GM11168 (cell line): ENCODE measurements around the gene EXTL2.
"Not testable (repeated sequence)": the region's sequence is repeated elsewhere in the genome, so short reads cannot be mapped to it uniquely, and the experiment has no call there.

Experiments
- in situ Hi-C: fragments of 300-500 bp; cut with MboI; formaldehyde crosslinking; loops from one replicate; pipeline ENCODE4 v1.12.0; 2022; ENCODE audit warnings: low sequenced_read_pairs; ENCODE audit not compliant: unreplicated experiment

EXTL2 gene

DNA sequence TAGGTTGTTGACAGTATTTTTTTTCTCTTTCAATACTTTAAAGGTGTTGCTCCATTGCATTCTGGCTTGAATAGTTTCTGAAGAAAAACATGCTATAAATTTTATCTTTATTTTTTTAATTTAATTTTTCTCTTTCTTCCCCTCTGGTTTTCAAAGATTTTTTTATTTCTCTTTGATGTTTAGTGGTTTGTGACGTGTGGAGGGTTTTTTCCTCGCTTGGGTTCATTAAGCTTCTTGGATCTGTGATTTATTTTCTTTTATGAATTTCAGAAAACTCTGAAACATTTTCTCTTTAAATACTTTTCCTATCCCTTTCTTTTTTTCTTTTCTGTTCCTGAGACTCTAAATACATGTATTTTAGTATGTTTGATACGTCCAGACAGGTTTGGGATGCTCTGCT lies 10.5 kb upstream of the EXTL2 start:
- in situ Hi-C loops = no loop called here

DNA sequence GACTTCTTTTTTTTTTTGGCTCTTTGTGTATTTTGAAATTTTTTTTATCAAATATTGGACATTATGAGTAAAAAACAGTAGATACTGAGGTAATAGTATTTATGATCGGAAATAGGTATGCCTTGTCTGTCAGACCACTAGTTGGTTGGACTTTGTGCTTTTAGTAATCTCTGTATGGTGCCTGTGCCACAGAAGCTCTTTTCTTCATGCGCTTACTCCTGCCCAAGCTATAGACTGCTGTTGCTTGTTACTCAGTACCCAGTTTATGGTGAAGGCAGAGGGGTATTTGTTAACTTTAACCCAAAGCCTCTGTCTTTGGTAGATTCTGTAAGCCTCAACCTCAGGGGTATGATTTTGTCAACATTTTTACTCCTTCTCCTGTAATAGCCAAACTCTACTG lies 9.9 kb upstream of the EXTL2 start:
- in situ Hi-C loops = no loop called here

DNA sequence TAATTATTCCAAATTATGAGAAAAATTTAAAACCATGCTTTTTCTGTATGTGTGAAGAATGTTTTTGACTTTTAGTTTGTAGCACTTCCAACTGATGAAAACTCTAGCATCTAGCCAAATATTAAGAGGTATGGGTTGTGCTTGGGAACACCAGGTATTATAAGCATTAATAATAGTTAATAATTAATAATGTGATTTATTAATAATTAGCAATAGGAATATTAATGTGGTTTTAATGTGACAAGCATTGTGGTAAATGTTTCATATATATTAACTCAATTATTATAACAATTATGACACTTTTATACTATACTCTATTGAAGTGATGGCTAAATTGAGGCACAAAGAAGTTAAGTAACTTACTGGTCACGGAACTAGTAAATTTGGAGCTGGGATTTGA lies 9.1 kb upstream of the EXTL2 start:
- in situ Hi-C loops = no loop called here

DNA sequence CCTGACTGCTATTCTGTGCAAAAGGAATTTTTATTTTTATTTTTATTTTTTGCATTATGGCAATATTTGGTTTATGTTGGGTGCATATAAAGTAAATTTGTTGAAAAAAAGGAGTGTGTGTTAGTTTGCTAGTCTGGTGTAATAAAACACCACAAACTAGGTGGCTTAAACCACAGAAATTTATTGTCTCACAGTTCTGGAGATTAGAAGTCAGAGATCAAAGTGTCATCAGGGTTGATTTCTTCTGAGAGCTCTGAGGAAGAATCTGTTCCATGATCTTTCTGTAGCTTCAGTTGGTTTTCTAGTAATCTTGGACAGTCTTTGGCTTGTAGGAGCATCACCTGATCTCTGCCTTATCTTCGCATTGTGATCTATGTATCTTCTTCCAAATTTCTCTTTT lies 7.7 kb upstream of the EXTL2 start:
- in situ Hi-C loops = no loop called here

DNA sequence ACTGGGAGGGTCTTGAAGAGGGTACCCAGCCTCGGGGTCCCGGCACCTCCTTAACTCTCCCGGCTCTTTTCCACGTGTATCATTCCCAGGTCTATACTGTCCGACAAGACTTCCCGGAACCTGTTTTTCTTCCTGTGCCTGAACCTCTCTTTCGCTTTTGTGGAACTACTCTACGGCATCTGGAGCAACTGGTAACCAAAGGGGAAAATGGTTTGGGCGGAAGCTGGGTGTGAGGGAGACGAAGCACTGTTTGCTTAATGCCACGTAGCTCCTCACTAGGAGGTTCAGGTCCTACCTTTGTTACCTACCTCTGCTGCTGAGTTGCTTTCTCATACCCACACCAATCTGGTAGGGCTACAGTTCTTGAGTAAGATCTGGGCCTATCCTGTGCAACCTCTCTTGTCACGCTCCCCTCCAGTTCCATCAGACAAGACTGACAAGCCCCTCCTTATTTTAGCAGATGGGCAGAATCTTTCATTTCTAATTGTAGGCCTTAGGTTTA lies 1.9 kb upstream of the EXTL2 start:
- in situ Hi-C loops = no loop called here

DNA sequence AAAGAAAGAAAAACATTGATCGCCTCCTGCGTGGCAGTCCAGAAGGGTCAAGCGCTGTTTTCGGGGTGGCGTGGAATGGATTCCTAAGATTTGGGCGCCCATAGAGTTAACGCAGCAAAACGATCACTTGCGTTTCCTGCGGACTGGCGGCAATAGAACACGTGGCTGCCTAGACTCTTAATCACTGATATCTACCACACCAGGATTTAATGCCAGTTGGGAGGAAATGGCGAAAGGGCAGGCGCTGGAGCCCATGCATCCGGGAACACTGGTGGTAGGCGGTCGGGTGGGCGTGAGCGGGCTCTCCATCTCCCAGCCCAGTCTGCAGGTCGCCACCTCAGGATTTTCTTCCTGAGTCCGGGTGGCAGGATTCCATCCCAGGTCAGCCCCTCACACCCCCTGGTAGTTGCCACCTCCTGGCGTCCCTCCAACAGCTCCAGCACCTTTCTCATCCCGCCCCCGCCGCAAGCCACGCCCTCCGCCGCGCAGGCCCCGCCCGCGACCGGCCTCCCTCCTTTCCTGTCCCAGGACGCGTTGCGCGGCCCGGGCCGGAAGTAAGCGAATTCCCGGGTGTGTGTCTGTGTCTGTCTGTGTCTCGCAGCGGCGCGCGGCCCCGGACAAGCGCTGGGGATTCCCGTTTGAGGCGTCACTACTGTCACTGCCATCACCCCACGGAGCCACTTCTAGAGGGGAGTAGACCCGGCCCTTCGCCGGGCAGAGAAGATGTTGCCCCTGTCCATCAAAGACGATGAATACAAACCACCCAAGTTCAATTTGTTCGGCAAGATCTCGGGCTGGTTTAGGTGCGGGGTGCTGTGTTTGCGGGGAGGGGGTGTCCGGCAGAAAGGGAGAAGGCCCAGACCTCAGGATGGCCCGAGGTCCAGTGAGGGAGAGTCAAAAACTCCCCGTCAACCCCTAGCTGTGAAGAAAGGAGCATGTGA lies 1.2 kb upstream of the EXTL2 start, which contains the start of gene SLC30A7:
TSS of gene SLC30A7 (plus strand) at position 551 of the 941 bp plus-strand sequence. CDS start at position 724, 173 bp downstream.
- in situ Hi-C loops = no loop called here

DNA sequence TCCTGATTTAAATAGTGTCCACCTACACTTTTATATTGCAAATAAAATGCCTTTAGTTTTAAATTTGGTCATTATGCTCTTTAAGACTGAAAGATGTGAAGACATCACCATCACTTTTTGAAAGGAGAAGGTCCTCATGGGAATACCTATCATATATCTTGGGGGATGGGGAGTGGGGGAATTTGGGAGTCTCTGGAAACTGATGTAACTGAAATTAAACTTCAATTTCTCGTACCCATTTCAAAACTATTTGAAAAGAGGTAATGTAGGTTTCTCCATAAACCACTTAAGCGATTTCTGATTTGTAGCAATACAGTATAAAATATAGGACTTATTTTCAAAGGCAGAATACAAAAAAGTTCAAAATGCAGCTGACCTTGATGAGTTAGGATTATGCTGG lies 924 bp downstream of the EXTL2 start:
- in situ Hi-C loops = no loop called here

DNA sequence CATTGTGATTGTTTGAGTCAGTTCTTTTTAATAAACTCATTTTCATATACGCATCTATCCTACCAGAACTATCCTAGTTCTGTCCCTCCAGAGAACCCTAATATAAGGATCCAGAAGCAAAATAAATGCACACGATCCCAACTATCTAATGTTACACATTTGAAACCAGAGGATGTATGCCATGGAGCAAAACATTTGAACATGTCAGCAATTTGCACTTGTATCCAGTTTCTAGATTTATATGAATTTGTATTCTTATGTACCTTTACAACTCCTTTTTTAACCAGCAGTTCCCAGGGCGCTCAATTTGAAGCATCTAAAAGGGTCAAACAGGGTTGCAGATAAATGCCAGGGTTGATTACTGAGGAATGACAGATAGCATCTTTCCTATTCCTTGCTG lies 2.1 kb downstream of the EXTL2 start:
- in situ Hi-C loops = no loop called here

DNA sequence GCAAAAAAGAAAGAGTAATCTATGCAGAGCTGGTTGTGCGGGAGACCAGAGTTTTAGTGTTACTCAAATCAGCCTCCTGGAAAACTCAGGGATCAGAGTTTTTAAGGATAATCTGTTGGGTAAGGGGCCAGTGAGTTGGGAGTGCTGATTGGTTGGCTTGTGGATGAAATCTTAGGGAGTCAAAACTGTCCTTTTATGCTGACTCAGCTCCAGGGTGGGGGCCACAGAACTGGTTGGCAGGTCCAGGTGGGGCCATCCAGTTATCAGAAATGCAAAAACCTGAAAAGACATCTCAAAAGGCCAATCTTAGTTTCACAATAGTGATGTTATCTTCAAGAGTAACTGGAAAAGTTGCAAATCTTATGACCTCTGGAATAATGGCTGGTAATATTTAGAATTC lies 3.3 kb downstream of the EXTL2 start:
- in situ Hi-C loops = no loop called here

DNA sequence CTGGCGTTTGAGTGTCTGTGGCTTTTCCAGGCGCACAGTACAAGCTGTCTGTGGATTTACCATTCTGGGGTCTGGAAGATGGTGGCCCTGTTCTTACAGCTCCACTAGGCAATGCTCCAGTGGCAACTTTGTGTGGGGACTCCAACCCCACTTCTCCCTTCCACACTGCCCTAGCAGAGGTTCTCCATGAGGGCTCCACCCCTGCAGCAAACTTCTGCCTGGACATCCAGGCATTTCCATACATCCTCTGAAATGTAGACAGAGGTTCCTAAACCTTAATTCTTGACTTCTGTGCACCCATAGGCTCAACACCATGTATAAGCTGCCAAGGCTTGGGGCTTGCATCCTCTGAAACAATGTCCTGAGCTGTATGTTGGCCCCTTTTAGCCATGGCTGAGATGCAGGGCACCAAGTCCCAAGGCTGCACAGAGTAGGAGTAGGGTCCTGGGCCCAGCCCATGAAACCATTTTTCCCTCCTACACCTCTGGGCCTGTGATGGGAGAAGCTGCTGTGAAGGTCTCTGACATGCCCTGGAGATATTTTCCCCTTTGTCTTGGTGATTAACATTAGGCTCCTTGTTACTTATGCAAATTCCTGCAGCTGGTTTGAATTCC lies 4.7 kb downstream of the EXTL2 start:
- in situ Hi-C loops = not testable (repeated sequence)

DNA sequence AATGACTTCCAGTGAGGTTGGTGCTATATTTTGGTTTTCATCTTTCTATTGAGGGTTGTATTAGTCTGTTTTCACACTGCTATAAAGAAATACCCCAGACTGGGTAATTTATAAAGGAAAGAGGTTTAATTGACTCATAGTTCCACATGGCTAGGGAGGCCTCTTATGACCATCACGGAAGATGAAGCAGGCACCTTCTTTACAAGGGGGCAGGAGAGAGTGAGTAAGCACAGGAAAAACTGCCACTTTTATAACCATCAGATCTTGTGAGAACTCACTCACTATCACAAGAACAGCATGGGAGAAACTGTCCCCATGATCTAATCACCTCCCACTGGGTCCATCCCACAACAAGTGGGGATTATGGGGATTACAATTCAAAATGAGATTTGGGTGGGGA lies 5.6 kb downstream of the EXTL2 start:
- in situ Hi-C loops = not testable (repeated sequence)

DNA sequence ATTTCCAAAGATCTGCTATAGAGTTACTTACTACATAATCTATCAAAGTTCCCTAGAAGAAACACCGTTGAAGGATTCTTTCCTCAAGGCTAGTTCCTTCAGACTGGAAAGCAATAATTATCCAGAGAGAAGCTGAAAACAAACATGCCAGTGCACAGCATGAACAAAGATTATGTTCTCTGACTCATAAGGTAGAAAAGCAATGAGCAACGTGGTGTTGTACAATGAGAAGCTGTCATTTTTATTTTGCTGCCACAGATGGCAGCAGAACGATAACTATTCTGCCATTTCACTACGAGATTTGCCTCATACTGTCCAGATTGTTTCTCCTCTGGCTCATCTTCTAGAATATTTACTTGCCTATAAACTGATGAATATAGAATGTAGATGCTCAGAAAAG lies 10.7 kb downstream of the EXTL2 start:
- in situ Hi-C loops = no loop called here

DNA sequence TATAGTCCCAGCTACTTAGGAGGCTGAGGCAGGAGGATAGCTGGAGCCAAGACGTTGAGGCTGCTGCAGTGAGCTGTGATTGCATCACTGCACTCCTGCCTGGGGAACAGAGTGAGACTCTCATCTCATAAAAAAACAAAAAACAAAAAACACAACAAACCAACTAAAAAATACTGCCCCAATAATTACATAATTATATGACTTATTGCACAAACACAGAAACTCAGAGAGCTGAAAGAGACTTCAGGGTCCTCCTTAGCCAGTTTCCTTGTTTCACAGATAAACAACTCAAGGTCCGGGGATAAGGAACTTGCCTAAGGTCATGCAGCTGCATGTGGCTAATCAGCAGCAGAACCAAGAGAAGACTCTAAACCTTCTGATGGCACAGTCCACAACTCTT lies 11.9 kb downstream of the EXTL2 start:
- in situ Hi-C loops = no loop called here

DNA sequence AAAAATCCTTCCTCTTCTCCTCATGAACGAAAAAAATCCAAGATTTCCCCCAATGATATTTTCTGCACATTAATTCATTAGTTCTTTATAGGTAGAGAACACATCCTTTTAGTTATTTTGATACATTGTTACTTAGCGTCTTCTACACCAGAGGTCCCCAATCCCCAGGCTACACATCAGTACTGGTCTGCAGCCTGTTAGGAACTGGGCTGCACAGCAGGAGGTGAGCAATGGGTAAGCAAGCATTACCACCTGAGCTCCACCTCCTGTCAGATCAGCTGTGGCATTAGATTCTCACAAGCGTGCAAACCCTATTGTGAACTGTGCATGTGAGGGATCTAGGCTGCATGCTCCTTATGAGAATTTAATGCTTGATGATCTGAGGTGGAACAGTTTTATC lies 13.0 kb downstream of the EXTL2 start:
- in situ Hi-C loops = no loop called here

DNA sequence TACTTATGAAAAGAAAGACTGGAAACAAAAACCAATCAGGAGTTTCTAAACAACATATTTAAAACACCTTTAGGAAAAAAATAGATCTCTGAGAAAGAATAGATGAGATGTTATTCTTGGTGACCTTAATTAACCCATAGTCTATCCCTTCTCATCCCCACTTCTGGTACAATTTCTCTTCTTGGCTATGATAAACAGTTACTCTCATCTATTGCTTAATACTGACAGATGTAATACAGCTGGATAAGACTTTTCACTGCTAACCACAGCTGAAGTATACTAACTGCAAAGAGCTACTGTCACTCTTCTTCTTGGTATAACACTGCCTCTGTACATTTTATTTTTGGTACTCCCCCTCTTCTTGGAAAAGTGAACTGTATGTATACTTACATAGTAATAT lies 15.2 kb downstream of the EXTL2 start:
- in situ Hi-C loops = no loop called here

DNA sequence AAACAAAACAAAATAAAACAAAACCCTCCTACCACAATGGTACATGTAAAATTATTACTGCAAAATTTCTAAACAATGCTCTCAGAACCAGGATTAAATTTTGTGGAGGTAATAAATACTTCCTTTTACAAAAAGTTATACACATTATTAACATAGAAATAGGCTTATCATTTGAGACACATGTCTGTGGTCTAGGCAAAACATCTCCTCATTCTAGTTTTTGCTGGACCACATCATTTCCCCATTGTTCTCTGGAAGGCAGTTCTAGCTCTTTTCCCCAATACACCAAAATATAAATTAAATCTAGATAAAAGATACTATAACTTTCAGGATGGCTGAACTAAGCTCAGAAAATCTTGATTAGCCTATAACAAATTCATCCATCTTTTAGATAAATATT lies 18.4 kb downstream of the EXTL2 start:
- in situ Hi-C loops = no loop called here

DNA sequence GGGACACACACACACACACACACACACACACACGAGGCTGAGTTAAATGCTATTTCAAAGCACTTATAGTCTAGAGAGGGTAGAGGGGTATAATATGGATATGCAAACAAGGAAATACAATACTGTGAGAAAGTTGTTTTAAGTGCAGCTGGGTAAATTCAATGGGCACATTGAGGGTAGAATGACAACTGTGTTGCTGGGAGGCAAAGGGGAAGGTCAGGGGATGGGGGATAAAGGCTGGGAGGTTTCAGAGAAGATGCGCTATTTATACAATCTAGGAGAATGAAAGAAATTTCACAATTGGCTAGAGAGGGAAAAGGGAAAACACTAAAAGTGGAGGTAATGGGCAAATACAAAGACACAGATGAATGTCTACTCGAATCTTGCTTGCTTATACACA lies 19.4 kb downstream of the EXTL2 start:
- in situ Hi-C loops = no loop called here

DNA sequence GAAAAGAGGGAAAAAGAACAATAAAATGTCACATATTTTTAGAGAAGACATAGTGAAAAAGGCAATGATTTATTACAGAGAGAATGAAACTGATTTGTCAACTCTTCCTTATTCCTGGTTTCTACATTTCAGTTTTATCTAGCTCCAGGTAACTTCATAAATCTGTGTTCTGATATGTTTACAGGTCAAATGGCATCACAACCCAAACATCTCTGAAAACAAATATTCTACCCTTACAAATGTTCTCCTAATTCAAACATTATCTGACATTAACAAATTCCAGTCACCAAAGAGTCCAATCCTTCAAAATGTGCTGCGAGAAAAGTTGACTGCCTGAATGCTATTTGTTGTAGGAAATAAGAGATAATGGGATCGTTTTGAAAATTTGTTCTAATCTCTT lies 20.2 kb downstream of the EXTL2 start:
- in situ Hi-C loops = loop anchor here (25.0 kb wide), 1 partner anchor 1062 kb away; no protein-coding TSS in a partner anchor

DNA sequence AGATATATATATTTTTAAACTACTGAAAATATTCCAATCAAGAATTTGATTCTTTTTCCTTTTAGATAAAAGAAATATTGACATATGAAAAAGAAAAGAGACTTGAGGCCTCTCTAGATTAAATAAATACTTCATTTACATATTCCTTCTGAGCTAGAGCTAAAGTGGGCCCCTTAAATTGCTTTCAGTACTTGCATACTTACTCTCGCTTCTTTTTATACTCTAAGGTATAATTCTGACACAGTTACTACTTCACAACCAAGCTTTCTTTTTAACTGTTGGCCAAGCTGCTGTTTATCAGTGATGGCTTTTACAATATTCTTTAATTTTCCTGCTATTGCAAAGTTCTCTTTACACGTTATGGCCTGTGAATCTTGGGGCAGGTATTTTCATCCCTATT lies 24.6 kb downstream of the EXTL2 start:
- in situ Hi-C loops = loop anchor here (10.0 to 25.0 kb wide), 2 partner anchors 395 to 1058 kb away; no protein-coding TSS in a partner anchor

DNA sequence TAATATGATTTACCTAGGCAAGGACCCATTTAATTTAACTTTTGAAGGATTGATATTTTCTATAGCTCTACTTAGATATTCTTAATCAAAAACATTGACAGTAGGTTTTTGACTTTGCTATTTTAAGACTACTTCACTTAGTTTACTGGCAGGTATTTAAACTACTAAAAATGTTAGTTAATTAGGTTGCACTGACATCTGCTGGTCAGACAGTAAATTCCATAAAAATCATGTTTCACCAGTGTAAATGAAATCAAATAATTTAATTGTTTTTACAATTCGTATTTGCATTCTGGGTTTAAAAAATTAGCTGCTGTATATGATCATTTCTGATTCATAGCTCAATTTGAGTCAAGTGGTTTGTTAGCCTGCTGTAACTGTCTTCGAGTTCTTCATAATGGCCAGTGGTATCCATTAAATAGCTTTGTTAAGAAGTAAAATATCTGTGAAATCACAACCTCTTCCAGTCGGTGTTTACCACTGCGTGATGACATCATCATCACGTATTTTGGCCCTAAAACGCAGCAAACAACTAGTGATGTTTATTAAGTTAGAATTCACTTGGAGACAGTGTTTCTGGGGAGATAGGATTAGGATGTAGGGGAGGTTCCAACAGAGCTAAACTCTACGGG lies 26.2 kb downstream of the EXTL2 start:
- in situ Hi-C loops = loop anchor here (10.0 to 25.0 kb wide), 2 partner anchors 394 to 1056 kb away; no protein-coding TSS in a partner anchor

DNA sequence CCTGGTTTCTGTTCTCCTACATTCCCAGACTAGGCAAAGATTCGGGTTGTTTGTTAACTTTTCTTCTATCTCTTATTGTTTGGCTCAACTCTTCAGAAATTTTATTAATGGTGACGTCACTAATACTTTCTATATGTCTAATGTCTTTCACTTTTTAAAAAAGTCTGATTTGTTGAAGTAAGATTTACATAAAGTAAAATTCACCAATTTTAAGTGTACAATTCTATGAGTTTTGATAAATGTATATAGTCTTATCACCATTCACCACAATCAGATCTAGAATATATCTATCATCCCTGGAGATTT lies 27.8 kb downstream of the EXTL2 start:
- in situ Hi-C loops = loop anchor here (10.0 to 25.0 kb wide), 2 partner anchors 392 to 1055 kb away; no protein-coding TSS in a partner anchor
